GM12864 (cell line): ENCODE results near the gene TEX261.
A peak's percentile ranks its signal among the peaks of the same experiment; 100 is the strongest.

ENCODE experiments used
- DNase-seq: peaks from one replicate; pipeline ENCODE4 v3.0.0-alpha.2; 2011; ENCODE audit warnings: low read depth
- H3K4me3 ChIP-seq: 2 replicates; pipeline ENCODE4 v1.5.1; 2011; ENCODE audit warnings: mild to moderate bottlenecking, low read depth, low read length, control low read depth
- CTCF ChIP-seq: IDR thresholded peaks from 2 replicates; pipeline ENCODE4 v1.5.1; 2011; ENCODE audit warnings: low read depth, mild to moderate bottlenecking, moderate library complexity, low read length, control low read depth, inconsistent platforms; ENCODE audit errors: missing control alignments

TEX261 gene

GRCh38 chr2:70949086-70949485 is 45.6 kb downstream of the TEX261 start:
- no peak overlapping the region for H3K4me3 ChIP-seq
- no peak for DNase-seq
- no peak for TF ChIP-seq CTCF

GRCh38 chr2:70948337-70949003 is 46.2 kb downstream of the TEX261 start:
- TF ChIP-seq CTCF, result peak; percentile 89
- H3K4me3 ChIP-seq, result no peak overlapping the region
- DNase-seq, result peak; percentile 21

- no peak for DNase-seq
- TF ChIP-seq CTCF, result no peak
- no peak overlapping the region for H3K4me3 ChIP-seq
These were observed 47.0 kb downstream of the TEX261 start for GRCh38 chr2:70947556-70948184.

- no peak overlapping the region for H3K4me3 ChIP-seq
- peak; percentile 13 for DNase-seq
- peak; percentile 80 for TF ChIP-seq CTCF
These were observed 47.7 kb downstream of the TEX261 start for GRCh38 chr2:70946832-70947442.

GRCh38 chr2:70944111-70944690 is 50.5 kb downstream of the TEX261 start:
- H3K4me3 ChIP-seq, result no peak overlapping the region
- no peak for DNase-seq
- TF ChIP-seq CTCF, result no peak

- no peak overlapping the region for H3K4me3 ChIP-seq
- TF ChIP-seq CTCF, result no peak
- DNase-seq, result no peak
These were observed 51.3 kb downstream of the TEX261 start for GRCh38 chr2:70943205-70943871.
